Measurements from ENCODE around the gene SNTG2. TPM values are rescaled to one million over a fixed set of nuclear protein-coding genes. Genes with fewer than 3 reads are reported as not detected.

SNTG2 gene
- total RNA-seq, 4 donors from 2014 or later, result 0.99 to 3.9 (median 2.3) TPM

DNA sequence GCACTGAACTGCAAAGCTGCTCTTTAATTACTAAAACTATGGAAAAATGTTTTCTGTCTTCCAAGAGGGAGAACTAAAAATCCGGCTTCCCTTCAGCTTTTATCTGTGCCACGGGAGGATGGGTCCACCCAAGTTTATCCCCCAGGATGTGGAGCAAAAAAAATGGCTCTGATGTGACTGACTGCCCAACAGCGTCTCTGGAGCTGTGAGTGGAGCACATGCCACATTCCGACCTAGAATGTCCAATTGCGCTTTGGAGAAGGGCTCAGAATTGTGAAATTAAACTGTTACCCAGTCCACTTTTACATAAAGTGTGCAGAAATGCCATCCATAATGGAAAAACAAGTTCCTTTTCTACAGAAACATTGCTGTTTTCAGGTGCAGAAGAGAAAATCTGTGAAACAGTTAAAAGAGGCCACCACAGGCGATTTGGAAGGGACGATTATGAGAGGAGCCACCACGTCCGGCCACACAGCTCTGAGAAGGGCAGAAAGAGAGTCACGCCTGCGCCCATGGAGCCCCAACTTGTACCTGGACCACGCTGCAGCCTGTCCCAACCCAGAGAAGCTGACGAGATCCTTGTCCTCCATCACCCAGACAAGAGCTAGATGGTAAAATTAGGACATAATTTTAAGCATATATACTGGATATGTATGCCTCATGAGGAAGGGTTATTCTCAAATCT, 362.7 kb downstream of the SNTG2 start:
- no peaks in the 10 kb centered on the region for H3K36me3 ChIP-seq
- H3K9me3 ChIP-seq, result no peaks in the 10 kb centered on the region
- H3K4me3 ChIP-seq, result no peak overlapping the region
- DNase-seq (ENCODE audit: low spot score in 2 of 2), result no peak
- no peaks in the 10 kb centered on the region for H3K4me1 ChIP-seq
- H3K27me3 ChIP-seq, result no peaks in the 10 kb centered on the region
- H3K27ac ChIP-seq, result no peak overlapping the region
- 85% methylated on average over 13 of the region's 13 CpGs for WGBS
- TF ChIP-seq EP300 (IDR thresholded peaks at IDR 0.05) (no peak), POLR2A (IDR thresholded peaks at IDR 0.05) (no peak), POLR2AphosphoS5 (IDR thresholded peaks at IDR 0.05) (no peak)
- TF ChIP-seq, protein P1, sequence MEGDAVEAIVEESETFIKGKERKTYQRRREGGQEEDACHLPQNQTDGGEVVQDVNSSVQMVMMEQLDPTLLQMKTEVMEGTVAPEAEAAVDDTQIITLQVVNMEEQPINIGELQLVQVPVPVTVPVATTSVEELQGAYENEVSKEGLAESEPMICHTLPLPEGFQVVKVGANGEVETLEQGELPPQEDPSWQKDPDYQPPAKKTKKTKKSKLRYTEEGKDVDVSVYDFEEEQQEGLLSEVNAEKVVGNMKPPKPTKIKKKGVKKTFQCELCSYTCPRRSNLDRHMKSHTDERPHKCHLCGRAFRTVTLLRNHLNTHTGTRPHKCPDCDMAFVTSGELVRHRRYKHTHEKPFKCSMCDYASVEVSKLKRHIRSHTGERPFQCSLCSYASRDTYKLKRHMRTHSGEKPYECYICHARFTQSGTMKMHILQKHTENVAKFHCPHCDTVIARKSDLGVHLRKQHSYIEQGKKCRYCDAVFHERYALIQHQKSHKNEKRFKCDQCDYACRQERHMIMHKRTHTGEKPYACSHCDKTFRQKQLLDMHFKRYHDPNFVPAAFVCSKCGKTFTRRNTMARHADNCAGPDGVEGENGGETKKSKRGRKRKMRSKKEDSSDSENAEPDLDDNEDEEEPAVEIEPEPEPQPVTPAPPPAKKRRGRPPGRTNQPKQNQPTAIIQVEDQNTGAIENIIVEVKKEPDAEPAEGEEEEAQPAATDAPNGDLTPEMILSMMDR (IDR thresholded peaks at IDR 0.05), result no peak

DNA sequence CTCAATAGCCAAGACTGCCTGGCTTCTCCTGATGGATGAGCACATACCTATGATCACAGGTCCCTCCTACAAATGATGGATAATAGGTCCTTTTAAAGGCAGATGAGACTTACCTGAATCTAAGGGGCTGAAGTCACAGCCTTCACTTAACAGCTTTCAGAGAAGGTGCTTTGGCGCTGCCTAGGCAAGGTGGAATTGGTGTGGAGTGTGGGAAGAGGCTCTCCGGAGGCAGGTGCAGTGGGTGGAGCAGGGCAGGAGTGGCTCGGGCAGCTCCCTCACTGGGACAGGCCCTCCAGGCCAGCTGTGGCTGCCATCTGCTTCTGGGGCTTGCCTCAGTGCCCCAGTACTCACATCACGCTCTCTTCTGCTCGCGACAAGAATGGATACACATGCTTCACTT, 363.6 kb downstream of the SNTG2 start:
- Histone ChIP-seq H3K27me3 (no peaks in the 10 kb centered on the region), H3K4me3 (no peak overlapping the region), H3K4me1 (no peaks in the 10 kb centered on the region), H3K36me3 (no peaks in the 10 kb centered on the region), H3K9me3 (no peaks in the 10 kb centered on the region), H3K27ac (no peak overlapping the region)
- DNase-seq (ENCODE audit: low spot score in 2 of 2), result no peak
- TF ChIP-seq EP300 (IDR thresholded peaks at IDR 0.05), result no peak
- no peak for TF ChIP-seq POLR2AphosphoS5 (IDR thresholded peaks at IDR 0.05)
- TF ChIP-seq POLR2A (IDR thresholded peaks at IDR 0.05), result no peak
- WGBS, result 100% methylated on average over 5 of the region's 6 CpGs

DNA sequence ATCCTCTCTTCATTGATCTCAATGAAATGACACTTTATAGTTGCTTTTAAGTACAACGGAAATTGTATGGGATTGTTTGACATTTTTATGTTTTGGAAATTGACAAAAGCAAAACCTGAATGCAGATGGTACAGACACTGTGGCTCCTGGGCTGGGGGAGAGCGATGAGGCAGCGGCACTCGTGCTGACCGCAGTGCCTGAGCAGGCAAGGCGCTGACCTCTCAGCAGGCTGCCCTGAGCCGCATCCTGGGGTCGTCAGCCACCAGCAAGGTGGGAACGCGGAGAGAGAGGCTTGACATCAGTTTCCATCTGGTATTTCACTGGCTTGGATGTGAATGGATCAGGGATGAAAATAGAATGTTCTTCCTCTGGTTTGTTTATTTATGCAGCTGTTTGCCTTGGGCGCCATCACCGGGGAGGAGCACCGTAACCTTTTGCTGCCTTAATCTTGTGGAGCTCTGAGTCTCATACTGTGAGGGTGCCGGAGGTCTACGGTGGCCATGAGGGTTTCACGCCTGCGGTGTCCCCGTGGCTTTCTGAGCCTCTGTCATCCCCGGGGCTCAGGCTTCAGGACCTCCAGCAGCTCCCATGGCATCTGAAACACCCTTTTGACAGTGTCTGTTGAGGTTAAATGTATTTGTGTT, 367.8 kb downstream of the SNTG2 start:
- Histone ChIP-seq H3K27me3 (no peaks in the 10 kb centered on the region), H3K4me3 (no peak overlapping the region), H3K36me3 (no peaks in the 10 kb centered on the region), H3K9me3 (no peaks in the 10 kb centered on the region), H3K4me1 (no peaks in the 10 kb centered on the region), H3K27ac (no peak overlapping the region)
- 69% methylated on average over 19 of the region's 19 CpGs for WGBS
- TF ChIP-seq POLR2AphosphoS5 (IDR thresholded peaks at IDR 0.05) (no peak), EP300 (IDR thresholded peaks at IDR 0.05) (no peak), POLR2A (IDR thresholded peaks at IDR 0.05) (no peak)
- TF ChIP-seq, protein P1 (IDR thresholded peaks at IDR 0.05), result no peak
- DNase-seq (ENCODE audit: low spot score in 2 of 2), result no peak

DNA sequence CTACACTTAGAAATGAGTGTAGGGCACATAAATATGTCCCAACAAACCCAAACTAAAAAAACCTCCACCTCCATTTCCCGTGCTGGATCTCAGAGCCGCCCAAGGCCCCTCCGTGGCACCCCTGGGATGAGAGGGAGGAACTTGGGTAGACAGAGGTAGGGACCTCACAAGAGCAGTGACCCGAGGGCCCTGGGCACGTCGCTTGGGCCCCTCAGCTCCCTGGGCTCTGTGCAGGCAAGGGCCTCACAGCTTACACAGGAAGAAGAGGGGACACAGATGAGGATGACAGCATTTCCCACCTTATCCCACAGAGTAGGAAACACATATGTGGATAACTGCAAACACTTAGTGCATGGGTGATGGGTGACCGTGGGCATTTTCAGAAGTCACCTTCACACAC, 368.7 kb downstream of the SNTG2 start:
- Histone ChIP-seq H3K36me3 (no peaks in the 10 kb centered on the region), H3K9me3 (no peaks in the 10 kb centered on the region), H3K4me1 (no peaks in the 10 kb centered on the region), H3K27ac (no peak overlapping the region), H3K27me3 (no peaks in the 10 kb centered on the region), H3K4me3 (no peak overlapping the region)
- DNase-seq (ENCODE audit: low spot score in 2 of 2), result no peak
- WGBS, result 92% methylated on average over 7 of the region's 7 CpGs
- TF ChIP-seq EP300 (IDR thresholded peaks at IDR 0.05) (no peak), POLR2A (IDR thresholded peaks at IDR 0.05) (no peak), POLR2AphosphoS5 (IDR thresholded peaks at IDR 0.05) (no peak)
- TF ChIP-seq, protein P1 (IDR thresholded peaks at IDR 0.05), result no peak

DNA sequence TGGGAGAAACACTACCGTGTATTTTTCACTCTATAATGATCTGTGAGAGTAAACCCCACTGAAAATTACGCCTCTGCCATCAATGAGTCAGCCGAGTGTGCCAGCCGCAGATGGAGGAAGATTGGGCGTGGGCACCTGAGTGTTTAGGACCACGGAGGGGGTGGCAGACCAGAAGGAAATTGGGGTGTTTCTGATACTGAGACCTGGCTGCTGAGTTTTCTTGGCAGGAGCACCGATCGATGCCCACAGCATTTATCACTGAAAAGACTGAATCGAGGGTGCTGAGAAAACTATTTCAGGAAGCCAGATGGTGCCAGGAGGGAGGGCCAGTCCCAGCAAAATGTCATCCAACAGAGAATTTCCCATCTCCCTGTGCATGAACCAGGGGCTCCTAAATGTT, 370.7 kb downstream of the SNTG2 start:
- Histone ChIP-seq H3K9me3 (no peaks in the 10 kb centered on the region), H3K4me1 (no peaks in the 10 kb centered on the region), H3K27me3 (no peaks in the 10 kb centered on the region), H3K4me3 (no peak overlapping the region), H3K27ac (no peak overlapping the region), H3K36me3 (no peaks in the 10 kb centered on the region)
- TF ChIP-seq, protein P1 (IDR thresholded peaks at IDR 0.05), result no peak
- TF ChIP-seq EP300 (IDR thresholded peaks at IDR 0.05) (no peak), POLR2AphosphoS5 (IDR thresholded peaks at IDR 0.05) (no peak), POLR2A (IDR thresholded peaks at IDR 0.05) (no peak)
- 81% methylated on average over 9 of the region's 9 CpGs for WGBS
- no peak for DNase-seq (ENCODE audit: low spot score in 2 of 2)
